H1 (cell line): ENCODE data around the gene ARID1B. TPM values are rescaled to one million over a fixed set of nuclear protein-coding genes. Genes with fewer than 3 reads are reported as not detected.

Experiments used
- ASH2L ChIP-seq: fragments of 200-600, 300-600 bp; sonication (generic); IDR thresholded peaks from one replicate; pipeline ENCODE4 v1.7.1; 2017; ENCODE audit warnings: low read length
- CEBPB ChIP-seq: IDR thresholded peaks from 2 replicates; pipeline ENCODE4 v1.6.1; 2012; ENCODE audit warnings: low read depth, low read length
- GTF2F1 ChIP-seq: IDR thresholded peaks from 2 replicates; pipeline ENCODE4 v1.6.1; 2012; ENCODE audit warnings: low read depth, low read length, improper control_type of control experiment, borderline replicate concordance
- KDM4A ChIP-seq: IDR thresholded peaks from one replicate; pipeline ENCODE4 v1.7.1; 2012; ENCODE audit warnings: low read depth, mild to moderate bottlenecking, moderate library complexity, low read length, inconsistent platforms; ENCODE audit not compliant: severe bottlenecking
- NRF1 ChIP-seq: IDR thresholded peaks from 2 replicates; pipeline ENCODE4 v1.6.1; 2011; ENCODE audit warnings: mild to moderate bottlenecking, low read depth, low read length, improper control_type of control experiment
- SP1 ChIP-seq: IDR thresholded peaks from 2 replicates; pipeline ENCODE4 v1.6.1; 2011; ENCODE audit warnings: low read depth, low read length
- SP2 ChIP-seq: IDR thresholded peaks from 2 replicates; pipeline ENCODE4 v1.6.1; 2012; ENCODE audit warnings: mild to moderate bottlenecking, low read length, inconsistent platforms
- SRF ChIP-seq: IDR thresholded peaks from 2 replicates; pipeline ENCODE4 v1.6.1; 2011; ENCODE audit warnings: mild to moderate bottlenecking, low read depth, low read length, moderate library complexity
- TAF1 ChIP-seq: IDR thresholded peaks from 2 replicates; pipeline ENCODE4 v1.6.1; 2011; ENCODE audit warnings: mild to moderate bottlenecking, low read depth, low read length
- polyA plus RNA-seq, 7 experiments: library from polyadenylated mRNA; depleted of rRNA in 3 of 7; stranded (reverse) in 5 of 7; unstranded in 2 of 7; fragments of >200 nt in 5 of 7; fragments of 200-250 nt in 2 of 7; gene quantifications; 1 replicate in 5 of 7; 2 replicates in 1 of 7; 4 replicates in 1 of 7; pipeline versions ENCODE4 v1.2.1 to v1.2.3, GENCODE V29; 2011 to 2013; ENCODE audit warnings: missing spikeins in 2 of 7, mixed read lengths in 2 of 7
- total RNA-seq: library from RNA; stranded (reverse); fragmentation: NEBNext Ultra II Directional; extraction: Animal tissue kit (Norgen Biotek cat#: 25700); gene quantifications from 2 replicates; pipeline ENCODE4 v1.2.1, GENCODE V29; 2021
- TF ChIP-seq, protein P1 (sequence below): fragments of 300-600 bp; sonication (generic); IDR thresholded peaks from 2 replicates; pipeline ENCODE4 v1.7.1; 2012; ENCODE audit warnings: low read length, moderate library complexity, mild to moderate bottlenecking, inconsistent platforms; ENCODE audit not compliant: insufficient replicate concordance
- TF ChIP-seq, protein P2 (sequence below): IDR thresholded peaks from 2 replicates; pipeline ENCODE4 v1.6.1; 2012; ENCODE audit warnings: inconsistent platforms

The ARID1B gene
- total and polyA plus RNA-seq, 2 of the 8 experiments (the other 6 are each of a cell fraction or from before 2014, with no cell fraction given): 24.3 to 70.3 TPM

DNA sequence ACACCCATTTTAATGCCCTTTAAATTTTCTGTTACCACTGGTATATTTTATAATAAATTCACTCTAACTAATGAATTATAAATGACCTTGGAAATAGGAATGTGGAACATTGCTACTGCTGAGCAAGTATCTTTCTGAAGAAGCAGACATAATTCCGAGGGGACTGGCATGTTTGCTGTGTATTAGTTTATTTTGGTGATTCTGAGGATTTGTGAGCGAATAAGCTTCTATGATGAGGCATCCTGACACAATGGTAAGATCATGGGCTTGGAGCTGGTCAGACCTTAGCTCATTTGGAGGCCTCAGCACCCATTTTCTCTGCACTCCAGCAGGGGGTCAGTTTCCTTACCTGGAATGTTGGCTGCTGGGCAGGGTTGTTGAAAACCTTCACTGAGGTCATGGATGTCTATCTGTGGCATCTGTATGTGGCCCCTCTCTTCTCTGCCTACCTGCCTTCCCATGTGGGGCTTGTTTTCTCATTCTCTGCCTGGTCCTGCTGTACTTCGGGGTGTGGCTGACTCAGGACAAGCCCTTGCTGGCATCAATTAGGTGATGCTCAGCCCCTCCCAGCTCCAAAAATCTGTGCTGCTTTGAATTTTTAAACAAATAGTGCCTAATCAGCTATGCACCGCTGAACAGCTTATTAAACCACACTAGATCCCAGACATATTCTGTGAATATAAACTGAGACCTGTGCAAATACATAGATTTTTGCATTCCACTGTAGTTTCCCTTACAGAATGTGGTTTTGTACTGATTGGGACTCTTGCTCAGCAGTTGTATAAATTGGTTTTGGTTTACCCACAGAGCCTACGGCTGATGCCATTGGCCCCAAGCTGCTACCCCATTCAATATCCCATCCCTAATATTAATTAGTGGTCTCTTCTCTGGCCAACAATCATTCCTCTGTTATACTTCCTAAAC lies 10.7 kb downstream of the ARID1B start (continued):
- TF ChIP-seq, protein P1, sequence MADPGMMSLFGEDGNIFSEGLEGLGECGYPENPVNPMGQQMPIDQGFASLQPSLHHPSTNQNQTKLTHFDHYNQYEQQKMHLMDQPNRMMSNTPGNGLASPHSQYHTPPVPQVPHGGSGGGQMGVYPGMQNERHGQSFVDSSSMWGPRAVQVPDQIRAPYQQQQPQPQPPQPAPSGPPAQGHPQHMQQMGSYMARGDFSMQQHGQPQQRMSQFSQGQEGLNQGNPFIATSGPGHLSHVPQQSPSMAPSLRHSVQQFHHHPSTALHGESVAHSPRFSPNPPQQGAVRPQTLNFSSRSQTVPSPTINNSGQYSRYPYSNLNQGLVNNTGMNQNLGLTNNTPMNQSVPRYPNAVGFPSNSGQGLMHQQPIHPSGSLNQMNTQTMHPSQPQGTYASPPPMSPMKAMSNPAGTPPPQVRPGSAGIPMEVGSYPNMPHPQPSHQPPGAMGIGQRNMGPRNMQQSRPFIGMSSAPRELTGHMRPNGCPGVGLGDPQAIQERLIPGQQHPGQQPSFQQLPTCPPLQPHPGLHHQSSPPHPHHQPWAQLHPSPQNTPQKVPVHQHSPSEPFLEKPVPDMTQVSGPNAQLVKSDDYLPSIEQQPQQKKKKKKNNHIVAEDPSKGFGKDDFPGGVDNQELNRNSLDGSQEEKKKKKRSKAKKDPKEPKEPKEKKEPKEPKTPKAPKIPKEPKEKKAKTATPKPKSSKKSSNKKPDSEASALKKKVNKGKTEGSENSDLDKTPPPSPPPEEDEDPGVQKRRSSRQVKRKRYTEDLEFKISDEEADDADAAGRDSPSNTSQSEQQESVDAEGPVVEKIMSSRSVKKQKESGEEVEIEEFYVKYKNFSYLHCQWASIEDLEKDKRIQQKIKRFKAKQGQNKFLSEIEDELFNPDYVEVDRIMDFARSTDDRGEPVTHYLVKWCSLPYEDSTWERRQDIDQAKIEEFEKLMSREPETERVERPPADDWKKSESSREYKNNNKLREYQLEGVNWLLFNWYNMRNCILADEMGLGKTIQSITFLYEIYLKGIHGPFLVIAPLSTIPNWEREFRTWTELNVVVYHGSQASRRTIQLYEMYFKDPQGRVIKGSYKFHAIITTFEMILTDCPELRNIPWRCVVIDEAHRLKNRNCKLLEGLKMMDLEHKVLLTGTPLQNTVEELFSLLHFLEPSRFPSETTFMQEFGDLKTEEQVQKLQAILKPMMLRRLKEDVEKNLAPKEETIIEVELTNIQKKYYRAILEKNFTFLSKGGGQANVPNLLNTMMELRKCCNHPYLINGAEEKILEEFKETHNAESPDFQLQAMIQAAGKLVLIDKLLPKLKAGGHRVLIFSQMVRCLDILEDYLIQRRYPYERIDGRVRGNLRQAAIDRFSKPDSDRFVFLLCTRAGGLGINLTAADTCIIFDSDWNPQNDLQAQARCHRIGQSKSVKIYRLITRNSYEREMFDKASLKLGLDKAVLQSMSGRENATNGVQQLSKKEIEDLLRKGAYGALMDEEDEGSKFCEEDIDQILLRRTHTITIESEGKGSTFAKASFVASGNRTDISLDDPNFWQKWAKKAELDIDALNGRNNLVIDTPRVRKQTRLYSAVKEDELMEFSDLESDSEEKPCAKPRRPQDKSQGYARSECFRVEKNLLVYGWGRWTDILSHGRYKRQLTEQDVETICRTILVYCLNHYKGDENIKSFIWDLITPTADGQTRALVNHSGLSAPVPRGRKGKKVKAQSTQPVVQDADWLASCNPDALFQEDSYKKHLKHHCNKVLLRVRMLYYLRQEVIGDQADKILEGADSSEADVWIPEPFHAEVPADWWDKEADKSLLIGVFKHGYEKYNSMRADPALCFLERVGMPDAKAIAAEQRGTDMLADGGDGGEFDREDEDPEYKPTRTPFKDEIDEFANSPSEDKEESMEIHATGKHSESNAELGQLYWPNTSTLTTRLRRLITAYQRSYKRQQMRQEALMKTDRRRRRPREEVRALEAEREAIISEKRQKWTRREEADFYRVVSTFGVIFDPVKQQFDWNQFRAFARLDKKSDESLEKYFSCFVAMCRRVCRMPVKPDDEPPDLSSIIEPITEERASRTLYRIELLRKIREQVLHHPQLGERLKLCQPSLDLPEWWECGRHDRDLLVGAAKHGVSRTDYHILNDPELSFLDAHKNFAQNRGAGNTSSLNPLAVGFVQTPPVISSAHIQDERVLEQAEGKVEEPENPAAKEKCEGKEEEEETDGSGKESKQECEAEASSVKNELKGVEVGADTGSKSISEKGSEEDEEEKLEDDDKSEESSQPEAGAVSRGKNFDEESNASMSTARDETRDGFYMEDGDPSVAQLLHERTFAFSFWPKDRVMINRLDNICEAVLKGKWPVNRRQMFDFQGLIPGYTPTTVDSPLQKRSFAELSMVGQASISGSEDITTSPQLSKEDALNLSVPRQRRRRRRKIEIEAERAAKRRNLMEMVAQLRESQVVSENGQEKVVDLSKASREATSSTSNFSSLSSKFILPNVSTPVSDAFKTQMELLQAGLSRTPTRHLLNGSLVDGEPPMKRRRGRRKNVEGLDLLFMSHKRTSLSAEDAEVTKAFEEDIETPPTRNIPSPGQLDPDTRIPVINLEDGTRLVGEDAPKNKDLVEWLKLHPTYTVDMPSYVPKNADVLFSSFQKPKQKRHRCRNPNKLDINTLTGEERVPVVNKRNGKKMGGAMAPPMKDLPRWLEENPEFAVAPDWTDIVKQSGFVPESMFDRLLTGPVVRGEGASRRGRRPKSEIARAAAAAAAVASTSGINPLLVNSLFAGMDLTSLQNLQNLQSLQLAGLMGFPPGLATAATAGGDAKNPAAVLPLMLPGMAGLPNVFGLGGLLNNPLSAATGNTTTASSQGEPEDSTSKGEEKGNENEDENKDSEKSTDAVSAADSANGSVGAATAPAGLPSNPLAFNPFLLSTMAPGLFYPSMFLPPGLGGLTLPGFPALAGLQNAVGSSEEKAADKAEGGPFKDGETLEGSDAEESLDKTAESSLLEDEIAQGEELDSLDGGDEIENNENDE: no peak
- TF ChIP-seq GTF2F1 (no peak), SRF (no peak), NRF1 (no peak), KDM4A (no peak), SP1 (no peak), TAF1 (no peak), ASH2L (no peak), CEBPB (no peak), SP2 (no peak)
- TF ChIP-seq, protein P2, sequence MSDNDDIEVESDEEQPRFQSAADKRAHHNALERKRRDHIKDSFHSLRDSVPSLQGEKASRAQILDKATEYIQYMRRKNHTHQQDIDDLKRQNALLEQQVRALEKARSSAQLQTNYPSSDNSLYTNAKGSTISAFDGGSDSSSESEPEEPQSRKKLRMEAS: no peak
